Measurements from ENCODE around the gene CEP295NL.
A peak's percentile ranks its signal among the peaks of the same experiment; 100 is the strongest.

Gene CEP295NL

GRCh38 chr17:78903101-78903779 lies at the start of gene CEP295NL:
CEP295NL (minus strand) TSS chr17:78903201; CDS start chr17:78901828, 1,373 bp downstream.
- H4K20me1 ChIP-seq (ENCODE audit: insufficient read depth, low read length): no peaks in the 10 kb centered on the region
- H3K27ac ChIP-seq (ENCODE audit: low read length): no peak within 1 kb of the TSS

GRCh38 chr17:78952706-78953105 lies 49.7 kb upstream of the CEP295NL start:
- TF ChIP-seq CTCF (IDR thresholded peaks at IDR 0.05; ENCODE audit: low read depth, low read length) (no peak), EZH2phosphoT487 (IDR thresholded peaks at IDR 0.05; ENCODE audit: low read depth) (no peak)
- Histone ChIP-seq H3K9ac (ENCODE audit: low read length) (no peak overlapping the region), H3K4me2 (ENCODE audit: low read length) (no peak overlapping the region), H3K9me3 (ENCODE audit: insufficient read depth, low read length) (0 out of 2 replicates have a peak, but pooled peaks cover 10% of the 10 kb centered on the region), H3K36me3 (replicated peaks; ENCODE audit: low read depth, low read length) (no peaks in the 10 kb centered on the region), H2AFZ (ENCODE audit: low read depth, low read length) (no peak overlapping the region), H3K4me3 (ENCODE audit: low read length) (no peak overlapping the region), H3K27me3 (ENCODE audit: low read depth, low read length) (no peaks in the 10 kb centered on the region), H3K27ac (ENCODE audit: low read length) (no peak overlapping the region), H3K4me1 (ENCODE audit: low read length) (peaks cover 8% of the 10 kb centered on the region), H4K20me1 (ENCODE audit: insufficient read depth, low read length) (no peaks in the 10 kb centered on the region), H3K79me2 (ENCODE audit: low read length) (no peaks in the 10 kb centered on the region)

More at GRCh38 chr17:78903101-78903779, at the start of gene CEP295NL:
- TF ChIP-seq CTCF (IDR thresholded peaks at IDR 0.05; ENCODE audit: low read depth, low read length) (no peak), EZH2phosphoT487 (IDR thresholded peaks at IDR 0.05; ENCODE audit: low read depth) (no peak)
- no peaks in the 10 kb centered on the region for H3K79me2 ChIP-seq (ENCODE audit: low read length)
- peak within 1 kb of the TSS; percentile 20; the same call in 1 of the 2 replicates for H3K4me2 ChIP-seq (ENCODE audit: low read length)
- no peaks in the 10 kb centered on the region for H3K27me3 ChIP-seq (ENCODE audit: low read depth, low read length)
- no peaks in the 10 kb centered on the region for H3K9me3 ChIP-seq (ENCODE audit: insufficient read depth, low read length)
- H3K4me3 ChIP-seq (ENCODE audit: low read length): no peak within 1 kb of the TSS
- no peak within 1 kb of the TSS for H3K9ac ChIP-seq (ENCODE audit: low read length)
- H2AFZ ChIP-seq (ENCODE audit: low read depth, low read length): no peak within 1 kb of the TSS
- H3K4me1 ChIP-seq (ENCODE audit: low read length): no peaks in the 10 kb centered on the region
- H3K36me3 ChIP-seq (replicated peaks; ENCODE audit: low read depth, low read length): no peaks in the 10 kb centered on the region

GRCh38 chr17:78951967-78952551 lies 49.1 kb upstream of the CEP295NL start:
- Histone ChIP-seq H3K36me3 (replicated peaks; ENCODE audit: low read depth, low read length) (no peaks in the 10 kb centered on the region), H3K9me3 (ENCODE audit: insufficient read depth, low read length) (0 out of 2 replicates have a peak, but pooled peaks cover 10% of the 10 kb centered on the region), H3K79me2 (ENCODE audit: low read length) (no peaks in the 10 kb centered on the region), H3K4me3 (ENCODE audit: low read length) (no peak overlapping the region), H3K27me3 (ENCODE audit: low read depth, low read length) (no peaks in the 10 kb centered on the region), H3K4me2 (ENCODE audit: low read length) (no peak overlapping the region), H3K4me1 (ENCODE audit: low read length) (peaks cover 8% of the 10 kb centered on the region), H3K9ac (ENCODE audit: low read length) (no peak overlapping the region), H2AFZ (ENCODE audit: low read depth, low read length) (no peak overlapping the region), H3K27ac (ENCODE audit: low read length) (no peak overlapping the region), H4K20me1 (ENCODE audit: insufficient read depth, low read length) (no peaks in the 10 kb centered on the region)
- TF ChIP-seq CTCF (IDR thresholded peaks at IDR 0.05; ENCODE audit: low read depth, low read length): no peak
- no peak for TF ChIP-seq EZH2phosphoT487 (IDR thresholded peaks at IDR 0.05; ENCODE audit: low read depth)

GRCh38 chr17:78950870-78951269 lies 47.9 kb upstream of the CEP295NL start:
- no peaks in the 10 kb centered on the region for H4K20me1 ChIP-seq (ENCODE audit: insufficient read depth, low read length)
- no peak overlapping the region for H3K27ac ChIP-seq (ENCODE audit: low read length)
- H3K9ac ChIP-seq (ENCODE audit: low read length): no peak overlapping the region
- H3K36me3 ChIP-seq (replicated peaks; ENCODE audit: low read depth, low read length): no peaks in the 10 kb centered on the region
- H3K9me3 ChIP-seq (ENCODE audit: insufficient read depth, low read length): 0 out of 2 replicates have a peak, but pooled peaks cover 10% of the 10 kb centered on the region
- H3K4me1 ChIP-seq (ENCODE audit: low read length): peaks cover 8% of the 10 kb centered on the region
- no peak overlapping the region for H2AFZ ChIP-seq (ENCODE audit: low read depth, low read length)
- H3K79me2 ChIP-seq (ENCODE audit: low read length): no peaks in the 10 kb centered on the region
- H3K4me3 ChIP-seq (ENCODE audit: low read length): no peak overlapping the region
- TF ChIP-seq CTCF (IDR thresholded peaks at IDR 0.05; ENCODE audit: low read depth, low read length) (no peak), EZH2phosphoT487 (IDR thresholded peaks at IDR 0.05; ENCODE audit: low read depth) (no peak)
- H3K4me2 ChIP-seq (ENCODE audit: low read length): no peak overlapping the region
- H3K27me3 ChIP-seq (ENCODE audit: low read depth, low read length): no peaks in the 10 kb centered on the region
